Liver (tissue), 3 donors: ENCODE results near the gene ISX.

ENCODE experiments used
- CTCF ChIP-seq: fragments of 150-350 bp; IDR thresholded peaks from 2 replicates; pipeline ENCODE4 v1.5.1; 2017; ENCODE audit warnings: improper control_type of control experiment, low read depth, low read length; ENCODE audit not compliant: missing input control
- FOXA1 ChIP-seq: IDR thresholded peaks from 2 replicates; pipeline ENCODE4 v1.6.1; 2016; ENCODE audit warnings: antibody characterized with exemption
- GABPA ChIP-seq, 2 donors: IDR thresholded peaks in 1 of 2; conservative IDR thresholded peaks in 1 of 2; 2 replicates each; pipeline ENCODE4 v1.6.1; 2016; ENCODE audit warnings: antibody characterized with exemption in 2 of 2, mild to moderate bottlenecking in 1 of 2, moderate library complexity in 1 of 2
- JUND ChIP-seq, 2 donors: IDR thresholded peaks; 2 replicates each; pipeline ENCODE4 v1.6.1; 2016; ENCODE audit warnings: antibody characterized with exemption in 2 of 2
- RAD21 ChIP-seq, 2 donors: IDR thresholded peaks; 2 replicates each; pipeline ENCODE4 v1.6.1; 2016; ENCODE audit warnings: antibody characterized with exemption in 2 of 2, mild to moderate bottlenecking in 2 of 2
- REST ChIP-seq: IDR thresholded peaks from 2 replicates; pipeline ENCODE4 v1.6.1; 2016; ENCODE audit warnings: antibody characterized with exemption, mild to moderate bottlenecking
- SP1 ChIP-seq: IDR thresholded peaks from 2 replicates; pipeline ENCODE4 v1.6.1; 2018; ENCODE audit warnings: antibody characterized with exemption, mild to moderate bottlenecking
- donor health status: healthy.
- donor health status: healthy.

GRCh38 chr22:35057155-35057554 lies 8.8 kb upstream of the ISX start:
- TF ChIP-seq RAD21 (IDR thresholded peaks at IDR 0.05) (no peak), CTCF (no peak), JUND (IDR thresholded peaks at IDR 0.05) (no peak), SP1 (no peak), GABPA (IDR thresholded peaks at IDR 0.05 in 1 of 2, conservative IDR thresholded peaks at IDR 0.05 in 1 of 2) (no peak), FOXA1 (no peak), REST (no peak)
